Measurements from ENCODE around the gene CLOCK. TPM values are rescaled to one million over a fixed set of nuclear protein-coding genes. Genes with fewer than 3 reads are reported as not detected.

Gene CLOCK
- total and polyA plus RNA-seq, 12 donors, result 6.9 to 37.0 (median 27.9) TPM

- Histone ChIP-seq H3K4me1 (replicated peaks in 1 of 2) (peaks cover 10 to 13% of the 10 kb centered on the region in 2 donors), H3K4me3 (no peak overlapping the region), H3K27me3 (no peaks in the 10 kb centered on the region), H3K36me3 (replicated peaks in 1 of 2) (no peaks in the 10 kb centered on the region), H3K27ac (no peak overlapping the region), H3K9me3 (replicated peaks in 1 of 3) (no peaks in the 10 kb centered on the region)
- no peak for TF ChIP-seq CTCF (IDR thresholded peaks at IDR 0.05)
- no peak for TF ChIP-seq POLR2A (IDR thresholded peaks at IDR 0.05)
- intact Hi-C loops (cut with DNase I), result no loop called here
- 89 to 98% (median 93%) methylated on average over 5 to 7 of the region's 7 CpGs for WGBS, 4 donors
- DNase-seq, result no peak
Observed at GRCh38 chr4:55381502-55381901, 165.2 kb downstream of the CLOCK start.

GRCh38 chr4:55380576-55380975, 166.1 kb downstream of the CLOCK start:
- no peak for TF ChIP-seq CTCF (IDR thresholded peaks at IDR 0.05)
- no peak for TF ChIP-seq POLR2A (IDR thresholded peaks at IDR 0.05)
- H3K36me3 ChIP-seq (replicated peaks in 1 of 2), result no peaks in the 10 kb centered on the region
- intact Hi-C loops (cut with DNase I), result no loop called here
- H3K27me3 ChIP-seq, result no peaks in the 10 kb centered on the region
- no peak for DNase-seq
- no peaks in the 10 kb centered on the region for H3K9me3 ChIP-seq (replicated peaks in 1 of 3)
- 82 to 89% (median 86%) methylated on average over 2 of the region's 2 CpGs for WGBS, 4 donors
- peaks cover under 1 to 5% of the 10 kb centered on the region in 2 donors for H3K4me1 ChIP-seq (replicated peaks in 1 of 2)
- H3K4me3 ChIP-seq, result no peak overlapping the region
- H3K27ac ChIP-seq, result no peak overlapping the region

- Histone ChIP-seq H3K36me3 (replicated peaks in 1 of 2) (no peaks in the 10 kb centered on the region), H3K4me1 (replicated peaks in 1 of 2) (no peaks in the 10 kb centered on the region), H3K27me3 (no peaks in the 10 kb centered on the region), H3K27ac (no peak overlapping the region), H3K4me3 (no peak overlapping the region), H3K9me3 (replicated peaks in 1 of 3) (no peaks in the 10 kb centered on the region)
- 83 to 90% (median 88%) methylated on average over 13 of the region's 13 CpGs for WGBS, 4 donors
- TF ChIP-seq CTCF (IDR thresholded peaks at IDR 0.05) (no peak), POLR2A (IDR thresholded peaks at IDR 0.05) (no peak)
- DNase-seq, result no peak
- intact Hi-C loops (cut with DNase I), result no loop called here
Observed at GRCh38 chr4:55378617-55379467, 167.9 kb downstream of the CLOCK start.

Small RNAs within 50 kb of the gene (small RNA-seq; reads per million reads assigned to genes)
- 0 reads per million in 2 donors for gene RF00019

Other genes with a start within 250 kb of the CLOCK start
- 10 to 100 TPM; 12.5 to 28.4 (median 17.2) TPM for gene SRD5A3, start 200.7 kb downstream of the CLOCK start, total RNA-seq
- gene SRD5A3, start 200.7 kb downstream of the CLOCK start, polyA plus RNA-seq, result 10 to 100 TPM in 2 of 3 donors, 1 to 10 TPM in 1; 6.8 to 15.8 (median 15.7) TPM
- gene TMEM165, start 151.0 kb downstream of the CLOCK start, total RNA-seq, result 100 to 1,000 TPM in 7 of 9 donors, 10 to 100 TPM in 2; 88.5 to 290 (median 202) TPM
- 100 to 1,000 TPM in 1 of 3 donors, 10 to 100 TPM in 2; 52.4 to 118 (median 92.6) TPM for gene TMEM165, start 151.0 kb downstream of the CLOCK start, polyA plus RNA-seq
- gene PDCL2, start 45.3 kb upstream of the CLOCK start, total RNA-seq, result under 1 TPM in 1 of 9 donors, not detected in 8; 0.94 TPM
- gene PDCL2, start 45.3 kb upstream of the CLOCK start, polyA plus RNA-seq, result not detected
- under 1 TPM in 3 of 9 donors, not detected in 6; 0.39 to 0.99 (median 0.83) TPM for gene NMU, start 89.4 kb upstream of the CLOCK start, total RNA-seq
- under 1 TPM in 2 of 3 donors, not detected in 1; 0.24 to 0.31 TPM for gene NMU, start 89.4 kb upstream of the CLOCK start, polyA plus RNA-seq

All from adrenal gland (tissue), 12 donors.